ENCODE data around the gene TNFRSF6B. TPM values are rescaled to one million over a fixed set of nuclear protein-coding genes. Genes with fewer than 3 reads are reported as not detected.
A peak's percentile ranks its signal among the peaks of the same experiment; 100 is the strongest.

The TNFRSF6B gene
- total RNA-seq, 1 experiment from 2014 or later = 3.4 TPM

GRCh38 chr20:63686094-63686491, 10.4 kb upstream of the TNFRSF6B start:
- no peak for DNase-seq (ENCODE audit: low spot score)

GRCh38 chr20:63686492-63687321, 9.7 kb upstream of the TNFRSF6B start:
- DNase-seq (ENCODE audit: low spot score) = peak; percentile 55

GRCh38 chr20:63687419-63688178, 8.9 kb upstream of the TNFRSF6B start:
- DNase-seq (ENCODE audit: low spot score) = no peak

- no peak for DNase-seq (ENCODE audit: low spot score)
Observed at GRCh38 chr20:63688228-63689045, 8.0 kb upstream of the TNFRSF6B start.

GRCh38 chr20:63689046-63690002, 7.1 kb upstream of the TNFRSF6B start:
- no peak for DNase-seq (ENCODE audit: low spot score)

- DNase-seq (ENCODE audit: low spot score) = no peak
Observed at GRCh38 chr20:63690003-63690897, 6.2 kb upstream of the TNFRSF6B start.

GRCh38 chr20:63690898-63691710, 5.3 kb upstream of the TNFRSF6B start:
- no peak for DNase-seq (ENCODE audit: low spot score)

GRCh38 chr20:63691711-63692435, 4.6 kb upstream of the TNFRSF6B start:
- no peak for DNase-seq (ENCODE audit: low spot score)

GRCh38 chr20:63692436-63693082, 3.9 kb upstream of the TNFRSF6B start:
- peak; percentile 49 for DNase-seq (ENCODE audit: low spot score)

- no peak for DNase-seq (ENCODE audit: low spot score)
Observed at GRCh38 chr20:63693083-63693732, 3.2 kb upstream of the TNFRSF6B start.

GRCh38 chr20:63693733-63694583, 2.5 kb upstream of the TNFRSF6B start:
- no peak for DNase-seq (ENCODE audit: low spot score)

- no peak for DNase-seq (ENCODE audit: low spot score)
Observed at GRCh38 chr20:63694584-63695423, 1.6 kb upstream of the TNFRSF6B start.

- DNase-seq (ENCODE audit: low spot score) = no peak
Observed at GRCh38 chr20:63695424-63696305, 787 bp upstream of the TNFRSF6B start.

GRCh38 chr20:63696306-63696627, 185 bp upstream of the TNFRSF6B start:
- no peak for DNase-seq (ENCODE audit: low spot score)
